ENCODE measurements around the gene TSPY2. TPM values are rescaled to one million over a fixed set of nuclear protein-coding genes. Genes with fewer than 3 reads are reported as not detected.
"Not testable (repeated sequence)": the region's sequence is repeated elsewhere in the genome, so short reads cannot be mapped to it uniquely, and the experiment has no call there.

TSPY2 gene, protein sequence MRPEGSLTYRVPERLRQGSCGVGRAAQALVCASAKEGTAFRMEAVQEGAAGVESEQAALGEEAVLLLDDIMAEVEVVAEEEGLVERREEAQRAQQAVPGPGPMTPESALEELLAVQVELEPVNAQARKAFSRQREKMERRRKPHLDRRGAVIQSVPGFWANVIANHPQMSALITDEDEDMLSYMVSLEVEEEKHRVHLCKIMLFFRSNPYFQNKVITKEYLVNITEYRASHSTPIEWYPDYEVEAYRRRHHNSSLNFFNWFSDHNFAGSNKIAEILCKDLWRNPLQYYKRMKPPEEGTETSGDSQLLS
- total RNA-seq (2021) (not detected in 2 replicates), Bru-seq, nascent RNA (not detected), BruChase-seq, experiment 1, labeled RNA remaining after a 2-hour chase (not detected), BruChase-seq, experiment 2, labeled RNA remaining after a 6-hour chase (not detected)
- long read RNA-seq = 0 reads

DNA sequence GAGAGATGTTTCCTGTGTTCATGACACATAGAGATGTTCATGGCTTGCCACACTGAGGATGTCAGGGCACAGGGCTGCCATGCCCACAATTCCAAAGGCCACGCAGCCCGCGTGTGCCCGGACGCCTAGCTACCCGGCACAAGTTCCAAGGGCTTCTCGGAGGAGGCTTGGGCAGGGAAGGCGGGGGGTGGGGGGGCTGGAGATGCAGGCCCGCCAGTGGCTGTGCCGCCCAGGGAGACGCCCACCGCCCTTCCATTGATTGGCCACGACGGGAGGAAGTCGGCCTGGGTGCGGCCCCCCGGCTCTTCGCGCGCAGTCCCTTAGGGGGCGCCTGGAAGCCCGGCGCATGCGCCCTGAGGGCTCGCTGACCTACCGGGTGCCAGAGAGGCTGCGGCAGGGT lies at the start of gene TSPY2:
TSPY2 (plus strand) TSS at position 301 of the 400 bp plus-strand sequence; CDS start at position 347, 46 bp downstream.
- H3F3A ChIP-seq (ENCODE audit: insufficient read depth, low read depth); H2AFZ ChIP-seq; H3K36me3 ChIP-seq (ENCODE audit: low read depth); H3K4me1 ChIP-seq (replicated peaks; ENCODE audit: insufficient read depth); H3K9me3 ChIP-seq (ENCODE audit: insufficient read depth, low read depth); DNase-seq; H3K4me3 ChIP-seq; H3K27me3 ChIP-seq (ENCODE audit: insufficient read depth, low read depth); H3K4me2 ChIP-seq; H3K27ac ChIP-seq; CTCF ChIA-PET; H4K20me1 ChIP-seq (ENCODE audit: insufficient read depth); H3K79me2 ChIP-seq (ENCODE audit: low read depth); POLR2A ChIA-PET (ENCODE audit: unreplicated experiment); H3K9me2 ChIP-seq (ENCODE audit: insufficient read depth); BruUV-seq (replicated peaks); intact Hi-C loops (cut with micrococcal nuclease; ENCODE audit: unreplicated experiment): not testable (repeated sequence)

DNA sequence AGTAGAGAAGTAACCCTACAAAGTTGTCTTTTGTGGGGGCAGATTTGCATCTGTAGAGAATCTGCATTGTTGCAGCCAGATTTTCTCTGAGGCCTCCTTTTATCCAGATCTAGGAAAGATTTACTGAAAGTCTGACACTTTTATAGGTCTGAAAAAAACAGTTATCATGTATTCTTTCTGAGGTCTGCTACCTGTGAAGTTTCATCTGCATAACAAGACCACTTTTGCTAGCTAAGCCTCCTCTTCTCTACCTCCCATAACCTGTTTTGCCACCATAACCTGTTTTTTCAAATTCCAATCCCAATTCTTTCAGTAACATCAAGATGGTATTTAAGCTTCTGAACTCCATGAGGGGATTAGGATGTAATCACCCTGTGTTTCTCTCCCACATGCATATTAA lies 36.5 kb upstream of the TSPY2 start:
- intact Hi-C loops (cut with micrococcal nuclease; ENCODE audit: unreplicated experiment); H3K27me3 ChIP-seq (ENCODE audit: insufficient read depth, low read depth); H3F3A ChIP-seq (ENCODE audit: insufficient read depth, low read depth); H3K9me2 ChIP-seq (ENCODE audit: insufficient read depth); H3K4me3 ChIP-seq; POLR2A ChIA-PET (ENCODE audit: unreplicated experiment); H3K27ac ChIP-seq; DNase-seq; H3K79me2 ChIP-seq (ENCODE audit: low read depth); H3K4me1 ChIP-seq (replicated peaks; ENCODE audit: insufficient read depth); H3K4me2 ChIP-seq; H2AFZ ChIP-seq; H3K36me3 ChIP-seq (ENCODE audit: low read depth); H3K9me3 ChIP-seq (ENCODE audit: insufficient read depth, low read depth); BruUV-seq (replicated peaks); CTCF ChIA-PET; H4K20me1 ChIP-seq (ENCODE audit: insufficient read depth): not testable (repeated sequence)

DNA sequence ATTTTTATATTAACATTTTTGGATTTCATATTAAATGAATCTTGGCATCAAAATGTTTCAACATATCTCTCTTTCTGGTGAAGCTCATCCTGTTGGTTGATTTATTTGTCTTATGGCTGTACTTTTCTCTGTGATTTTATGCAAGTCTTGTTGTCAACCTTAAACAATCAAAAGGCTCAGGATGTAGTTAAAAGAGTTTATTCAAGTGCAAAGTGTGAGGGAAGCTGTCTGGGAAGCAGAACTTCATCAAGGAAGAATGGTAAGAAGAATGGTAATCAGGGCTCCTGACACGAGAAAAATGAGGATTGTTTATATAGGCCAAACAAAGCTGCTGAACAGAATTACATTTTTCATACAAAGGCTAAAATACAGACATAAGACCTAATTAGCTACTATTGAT lies 29.0 kb upstream of the TSPY2 start:
- H3F3A ChIP-seq (ENCODE audit: insufficient read depth, low read depth); H3K9me3 ChIP-seq (ENCODE audit: insufficient read depth, low read depth); H3K4me2 ChIP-seq; H3K27me3 ChIP-seq (ENCODE audit: insufficient read depth, low read depth); CTCF ChIA-PET; H3K9me2 ChIP-seq (ENCODE audit: insufficient read depth); H3K79me2 ChIP-seq (ENCODE audit: low read depth); BruUV-seq (replicated peaks); H3K4me1 ChIP-seq (replicated peaks; ENCODE audit: insufficient read depth); H3K4me3 ChIP-seq; H3K36me3 ChIP-seq (ENCODE audit: low read depth); H4K20me1 ChIP-seq (ENCODE audit: insufficient read depth); intact Hi-C loops (cut with micrococcal nuclease; ENCODE audit: unreplicated experiment); POLR2A ChIA-PET (ENCODE audit: unreplicated experiment); DNase-seq; H3K27ac ChIP-seq; H2AFZ ChIP-seq: not testable (repeated sequence)

DNA sequence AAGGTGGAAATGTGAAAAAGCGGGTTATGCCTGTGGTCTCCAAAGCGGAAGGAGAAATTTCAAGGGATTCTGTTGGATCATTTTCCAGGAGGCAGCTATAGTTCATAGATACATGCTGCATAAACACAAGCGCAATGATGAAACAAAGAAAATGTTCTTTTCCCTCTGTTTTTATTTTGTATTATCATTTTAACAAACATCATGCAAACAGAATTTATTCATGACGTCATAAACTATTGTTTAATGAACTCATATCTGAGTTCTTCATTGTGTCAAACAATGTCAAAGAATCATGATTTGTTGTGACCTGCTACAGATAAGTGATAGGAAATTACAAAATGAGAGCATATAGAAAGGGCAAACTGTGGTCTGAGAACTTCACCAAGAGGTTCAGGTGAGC lies 23.8 kb downstream of the TSPY2 start:
- H3K27ac ChIP-seq; H4K20me1 ChIP-seq (ENCODE audit: insufficient read depth); H3K79me2 ChIP-seq (ENCODE audit: low read depth); H3K9me2 ChIP-seq (ENCODE audit: insufficient read depth); H2AFZ ChIP-seq; H3K36me3 ChIP-seq (ENCODE audit: low read depth); H3K4me2 ChIP-seq; H3F3A ChIP-seq (ENCODE audit: insufficient read depth, low read depth); CTCF ChIA-PET; H3K4me1 ChIP-seq (replicated peaks; ENCODE audit: insufficient read depth); DNase-seq; intact Hi-C loops (cut with micrococcal nuclease; ENCODE audit: unreplicated experiment); H3K9me3 ChIP-seq (ENCODE audit: insufficient read depth, low read depth); POLR2A ChIA-PET (ENCODE audit: unreplicated experiment); H3K4me3 ChIP-seq; H3K27me3 ChIP-seq (ENCODE audit: insufficient read depth, low read depth); BruUV-seq (replicated peaks): not testable (repeated sequence)

All from PC-9 (cell line).